Liver (tissue), 9 donors: ENCODE data around the gene STC2. TPM values are rescaled to one million over a fixed set of nuclear protein-coding genes. Genes with fewer than 3 reads are reported as not detected.

Experiments
- DNase-seq: peaks from one replicate; pipeline ENCODE4 v3.0.0-alpha.2; 2017; ENCODE audit warnings: low spot score
- H3K27ac ChIP-seq, 2 donors: one replicate each; pipeline ENCODE4 v1.7.0; 2013; ENCODE audit warnings: inconsistent platforms in 2 of 2, low read length in 2 of 2, control low read depth in 1 of 2, low read depth in 1 of 2, mild to moderate bottlenecking in 1 of 2
- H3K27me3 ChIP-seq, 4 donors: one replicate each; pipeline versions ENCODE4 v1.6.1 to v1.7.0; 2013; ENCODE audit warnings: low read length in 3 of 4, inconsistent platforms in 1 of 4, mild to moderate bottlenecking in 1 of 4, moderate library complexity in 1 of 4; ENCODE audit not compliant: control insufficient read depth in 4 of 4, insufficient read depth in 4 of 4
- H3K36me3 ChIP-seq, 4 donors: one replicate each; pipeline versions ENCODE4 v1.6.1 to v1.7.0; 2013; ENCODE audit warnings: low read length in 3 of 4, mild to moderate bottlenecking in 3 of 4, low read depth in 1 of 4, moderate library complexity in 1 of 4; ENCODE audit not compliant: control insufficient read depth in 4 of 4, insufficient read depth in 3 of 4
- H3K4me1 ChIP-seq, 4 donors: one replicate each; pipeline versions ENCODE4 v1.6.1 to v1.7.0; 2013; ENCODE audit warnings: low read length in 3 of 4, mild to moderate bottlenecking in 3 of 4, moderate library complexity in 1 of 4; ENCODE audit not compliant: control insufficient read depth in 4 of 4, insufficient read depth in 4 of 4
- H3K4me3 ChIP-seq, 3 donors: one replicate each; pipeline versions ENCODE4 v1.6.1 to v1.7.0; 2013; ENCODE audit warnings: low read length in 3 of 3, control low read depth in 1 of 3, low read depth in 1 of 3, mild to moderate bottlenecking in 1 of 3
- H3K9ac ChIP-seq, 2 donors: one replicate each; pipeline ENCODE4 v1.7.0; 2013; ENCODE audit warnings: low read length in 2 of 2, mild to moderate bottlenecking in 2 of 2, moderate library complexity in 2 of 2, control low read depth in 1 of 2, low read depth in 1 of 2
- H3K9me3 ChIP-seq, 4 donors: one replicate each; pipeline versions ENCODE4 v1.6.1 to v1.7.0; 2013; ENCODE audit warnings: low read length in 3 of 4; ENCODE audit not compliant: control insufficient read depth in 4 of 4
- CTCF ChIP-seq: fragments of 150-350 bp; IDR thresholded peaks from 2 replicates; pipeline ENCODE4 v1.5.1; 2017; ENCODE audit warnings: improper control_type of control experiment, low read depth, low read length; ENCODE audit not compliant: missing input control
- EGR1 ChIP-seq, 2 donors: IDR thresholded peaks; 2 replicates each; pipeline ENCODE4 v1.6.1; 2016 to 2018; ENCODE audit warnings: antibody characterized with exemption in 2 of 2, low read depth in 2 of 2
- FOXA1 ChIP-seq: IDR thresholded peaks from 2 replicates; pipeline ENCODE4 v1.6.1; 2016; ENCODE audit warnings: antibody characterized with exemption
- GABPA ChIP-seq, 2 donors: IDR thresholded peaks in 1 of 2; conservative IDR thresholded peaks in 1 of 2; 2 replicates each; pipeline ENCODE4 v1.6.1; 2016; ENCODE audit warnings: antibody characterized with exemption in 2 of 2, mild to moderate bottlenecking in 1 of 2, moderate library complexity in 1 of 2
- HNF4A ChIP-seq, 2 donors: conservative IDR thresholded peaks; 2 replicates each; pipeline ENCODE4 v1.6.1; 2016; ENCODE audit warnings: antibody characterized with exemption in 2 of 2, mild to moderate bottlenecking in 2 of 2
- HNF4G ChIP-seq: IDR thresholded peaks from 2 replicates; pipeline ENCODE4 v1.6.1; 2016; ENCODE audit warnings: antibody characterized with exemption
- JUND ChIP-seq, 2 donors: IDR thresholded peaks; 2 replicates each; pipeline ENCODE4 v1.6.1; 2016; ENCODE audit warnings: antibody characterized with exemption in 2 of 2
- NR2F2 ChIP-seq: IDR thresholded peaks from 2 replicates; pipeline ENCODE4 v1.6.1; 2016; ENCODE audit warnings: antibody characterized with exemption
- REST ChIP-seq: IDR thresholded peaks from 2 replicates; pipeline ENCODE4 v1.6.1; 2016; ENCODE audit warnings: antibody characterized with exemption, mild to moderate bottlenecking
- SP1 ChIP-seq: IDR thresholded peaks from 2 replicates; pipeline ENCODE4 v1.6.1; 2018; ENCODE audit warnings: antibody characterized with exemption, mild to moderate bottlenecking
- TAF1 ChIP-seq: conservative IDR thresholded peaks from 2 replicates; pipeline ENCODE4 v1.6.1; 2016; ENCODE audit warnings: antibody characterized with exemption, mild to moderate bottlenecking
- ZBTB33 ChIP-seq: IDR thresholded peaks from 2 replicates; pipeline ENCODE4 v1.6.1; 2016; ENCODE audit warnings: antibody characterized with exemption
- WGBS: extraction: QIAGEN DNeasy Blood & Tissue Kit; methylation state at CpG from one replicate; pipeline ENCODE4 v1.1.7; 2013; 5-methylcytosine and 5-hydroxymethylcytosine counted together
- polyA plus RNA-seq, 2 donors: library from polyadenylated mRNA; stranded (reverse) in 1 of 2; unstranded in 1 of 2; fragments of 200-250 nt in 1 of 2; fragments of >200 nt in 1 of 2; fragmentation: Nextera tagmentation in 1 of 2; extraction: Ambion mirVana in 1 of 2; gene quantifications; one replicate each; pipeline versions ENCODE4 v1.2.1 to v1.2.3, GENCODE V29; 2013 to 2015
- total RNA-seq, 2 donors: library from RNA; depleted of rRNA; stranded (reverse); fragments of >200 nt; gene quantifications; one replicate each; pipeline ENCODE4 v1.2.3, GENCODE V29; 2014
- TF ChIP-seq, protein P1 (sequence below): IDR thresholded peaks from 2 replicates; pipeline ENCODE4 v1.6.1; 2016; ENCODE audit warnings: antibody characterized with exemption
- TF ChIP-seq, protein P2 (sequence below): IDR thresholded peaks from 2 replicates; pipeline ENCODE4 v1.6.1; 2016; ENCODE audit warnings: antibody characterized with exemption
- donor health status: healthy.
- donor health status: healthy.
- donor health status: healthy.
- donor health status: healthy.
- donor health status: healthy.

STC2 gene
- total and polyA plus RNA-seq, 4 donors = 0.04 to 0.18 (median 0.17) TPM; not detected in 1

DNA sequence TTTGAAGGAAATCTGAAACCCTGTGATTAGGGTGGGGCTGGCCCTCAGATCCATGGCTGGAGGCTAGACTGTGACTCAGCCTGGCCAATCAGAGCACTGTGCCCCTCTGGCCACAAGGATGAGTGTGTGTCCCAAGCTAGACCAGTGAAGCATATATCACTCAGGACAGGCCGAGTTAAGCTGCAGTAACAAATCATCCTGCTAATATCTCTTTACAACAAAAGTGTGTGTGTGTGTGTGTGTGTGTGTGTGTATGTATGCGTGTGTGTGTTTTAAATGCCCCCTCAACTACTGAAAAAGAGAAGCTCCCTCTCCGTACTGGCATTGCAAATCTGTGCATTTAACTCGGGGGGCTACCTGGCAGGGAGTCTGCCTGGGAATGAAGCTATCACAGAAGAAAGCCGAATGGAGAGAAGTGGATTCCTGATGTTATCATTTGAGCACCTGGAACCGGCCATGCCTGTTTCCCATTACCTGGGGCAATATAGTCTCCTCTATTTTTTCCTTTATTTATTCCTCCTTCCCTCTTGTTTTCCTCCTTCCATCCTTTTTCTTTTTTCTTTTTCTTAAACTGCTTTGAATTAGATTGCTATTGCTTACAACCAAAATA lies 25.6 kb downstream of the STC2 start:
- WGBS = 86% methylated on average over 6 of the region's 6 CpGs
- Histone ChIP-seq H3K4me1 (peaks cover 0 to 4% (median 0%) of the 10 kb centered on the region in 4 donors), H3K36me3 (no peaks in the 10 kb centered on the region), H3K9me3 (peaks cover 0 to 2% (median 0%) of the 10 kb centered on the region in 4 donors), H3K9ac (no peak overlapping the region), H3K27me3 (no peaks in the 10 kb centered on the region), H3K4me3 (no peak overlapping the region), H3K27ac (no peak overlapping the region)
- no peak for DNase-seq
- TF ChIP-seq ZBTB33 (no peak), TAF1 (no peak), JUND (IDR thresholded peaks at IDR 0.05) (no peak), GABPA (IDR thresholded peaks at IDR 0.05 in 1 of 2, conservative IDR thresholded peaks at IDR 0.05 in 1 of 2) (no peak), NR2F2 (no peak), SP1 (no peak), CTCF (no peak)
- TF ChIP-seq, protein P1, sequence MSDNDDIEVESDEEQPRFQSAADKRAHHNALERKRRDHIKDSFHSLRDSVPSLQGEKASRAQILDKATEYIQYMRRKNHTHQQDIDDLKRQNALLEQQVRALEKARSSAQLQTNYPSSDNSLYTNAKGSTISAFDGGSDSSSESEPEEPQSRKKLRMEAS = no peak

GRCh38 chr5:173301695-173302545 lies 26.3 kb downstream of the STC2 start:
- no peak overlapping the region for H3K27ac ChIP-seq
- WGBS = 71% methylated on average over 17 of the region's 17 CpGs
- peaks cover 0 to 4% (median 0%) of the 10 kb centered on the region in 4 donors for H3K4me1 ChIP-seq
- no peak for DNase-seq
- no peaks in the 10 kb centered on the region for H3K27me3 ChIP-seq
- no peaks in the 10 kb centered on the region for H3K36me3 ChIP-seq
- H3K9ac ChIP-seq = no peak overlapping the region
- no peak overlapping the region for H3K4me3 ChIP-seq
- TF ChIP-seq NR2F2 (peak; percentile 59), FOXA1 (no peak), HNF4A (conservative IDR thresholded peaks at IDR 0.05) (no peak)
- H3K9me3 ChIP-seq = no peaks in the 10 kb centered on the region

DNA sequence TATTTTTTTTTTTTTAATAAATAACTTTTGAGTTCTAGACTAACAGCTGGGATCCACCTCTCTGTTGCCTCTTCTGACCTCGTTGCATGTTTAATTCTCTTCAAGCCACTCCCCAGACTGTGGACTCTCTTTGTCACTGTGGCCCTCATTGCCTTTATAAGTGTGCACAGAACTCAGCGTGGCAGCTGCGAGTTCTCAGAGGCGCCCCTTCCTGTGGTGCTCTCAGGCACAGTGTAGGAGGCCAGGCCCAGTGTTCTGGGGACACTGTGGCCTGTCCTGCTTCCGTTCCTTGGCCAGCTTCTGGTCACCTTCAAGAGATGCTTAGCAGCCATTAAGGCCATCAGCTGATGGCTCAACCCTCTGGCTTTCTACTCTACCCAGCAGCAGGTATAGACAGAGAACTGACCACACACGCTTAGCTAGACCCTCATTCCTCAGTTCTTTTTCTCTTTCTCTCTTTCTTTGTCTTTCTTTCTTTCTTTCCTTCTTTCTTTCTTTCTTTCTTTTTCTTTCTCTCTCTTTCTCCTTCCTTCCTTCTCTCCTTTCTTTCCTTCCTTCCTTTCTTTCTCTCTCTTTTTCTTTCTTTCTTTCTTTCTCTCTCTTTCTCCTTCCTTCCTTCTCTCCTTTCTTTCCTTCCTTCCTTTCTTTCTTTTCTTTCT lies 27.7 kb downstream of the STC2 start:
- 88% methylated on average over 6 of the region's 6 CpGs for WGBS
- DNase-seq = no peak
- Histone ChIP-seq H3K27ac (no peak overlapping the region), H3K9ac (no peak overlapping the region), H3K4me3 (no peak overlapping the region), H3K36me3 (no peaks in the 10 kb centered on the region), H3K27me3 (no peaks in the 10 kb centered on the region), H3K9me3 (no peaks in the 10 kb centered on the region), H3K4me1 (peaks cover 0 to 4% (median 0%) of the 10 kb centered on the region in 4 donors)
- TF ChIP-seq EGR1 (IDR thresholded peaks at IDR 0.05; ENCODE audit: low read depth in 2 of 2) (no peak), HNF4G (no peak), CTCF (no peak), TAF1 (no peak), REST (no peak)
- TF ChIP-seq, protein P2, sequence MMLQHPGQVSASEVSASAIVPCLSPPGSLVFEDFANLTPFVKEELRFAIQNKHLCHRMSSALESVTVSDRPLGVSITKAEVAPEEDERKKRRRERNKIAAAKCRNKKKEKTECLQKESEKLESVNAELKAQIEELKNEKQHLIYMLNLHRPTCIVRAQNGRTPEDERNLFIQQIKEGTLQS = no peak
